SK-N-SH treated with all-trans-retinoic acid at 6 μM for 48 hours (cell line): Measurements from ENCODE around the gene CCDC174.

Experiments
- ATAC-seq: fragments of 200-7000 bp; cut with Tn5 transposase; 3 replicates; pipeline ENCODE4 v1.9.1; 2020; ENCODE audit warnings: mild to moderate bottlenecking, moderate library complexity
- ARNTL ChIP-seq: fragments of 450-650 bp; formaldehyde crosslinking; IDR thresholded peaks from 2 replicates; pipeline ENCODE4 v1.5.0; 2020; ENCODE audit warnings: low read depth, mild to moderate bottlenecking, moderate library complexity, borderline replicate concordance
- BACH2 ChIP-seq: fragments of 250-450 bp; sonication (Bioruptor Pico); IDR thresholded peaks from 2 replicates; pipeline ENCODE4 v1.9.0; 2021; ENCODE audit warnings: mild to moderate bottlenecking, borderline replicate concordance
- CSDC2 ChIP-seq: fragments of 250-450 bp; sonication (Bioruptor Pico); IDR thresholded peaks from 2 replicates; pipeline ENCODE4 v1.5.0; 2020; ENCODE audit warnings: mild to moderate bottlenecking, moderate library complexity
- ESRRG ChIP-seq: fragments of 250-450 bp; sonication (Bioruptor Pico); IDR thresholded peaks from 2 replicates; pipeline ENCODE4 v1.6.1; 2021; ENCODE audit warnings: mild to moderate bottlenecking
- GLIS3 ChIP-seq: fragments of 250-450 bp; sonication (Bioruptor Pico); IDR thresholded peaks from 2 replicates; pipeline ENCODE4 v1.5.0; 2020; ENCODE audit warnings: mild to moderate bottlenecking, moderate library complexity
- ISL1 ChIP-seq: fragments of 250-450 bp; sonication (Bioruptor Pico); IDR thresholded peaks from 2 replicates; pipeline ENCODE4 v2.1.2; 2022; ENCODE audit warnings: mild to moderate bottlenecking, moderate library complexity
- OSR1 ChIP-seq: fragments of 250-450 bp; sonication (Bioruptor Pico); IDR thresholded peaks from 2 replicates; pipeline ENCODE4 v1.8.0; 2022; ENCODE audit warnings: moderate library complexity, mild to moderate bottlenecking, inconsistent platforms
- PPARA ChIP-seq: fragments of 250-450 bp; sonication (Bioruptor Pico); IDR thresholded peaks from 2 replicates; pipeline ENCODE4 v1.5.0; 2020; ENCODE audit warnings: mild to moderate bottlenecking, borderline replicate concordance
- RARB ChIP-seq: fragments of 250-450 bp; sonication (Bioruptor Pico); IDR thresholded peaks from 2 replicates; pipeline ENCODE4 v1.8.0; 2021; ENCODE audit warnings: mild to moderate bottlenecking, moderate library complexity
- SNAI2 ChIP-seq: fragments of 250-450 bp; sonication (Bioruptor Pico); IDR thresholded peaks from 2 replicates; pipeline ENCODE4 v1.5.0; 2020; ENCODE audit warnings: mild to moderate bottlenecking, moderate library complexity
- TCF4 ChIP-seq: fragments of 250-450 bp; sonication (Bioruptor Pico); IDR thresholded peaks from 2 replicates; pipeline ENCODE4 v1.8.0; 2021; ENCODE audit warnings: mild to moderate bottlenecking, moderate library complexity, borderline replicate concordance
- TOX ChIP-seq: fragments of 250-450 bp; sonication (Bioruptor Pico); IDR thresholded peaks from 2 replicates; pipeline ENCODE4 v1.8.0; 2021; ENCODE audit warnings: mild to moderate bottlenecking, moderate library complexity, borderline replicate concordance
- ZC3H10 ChIP-seq: fragments of 250-450 bp; sonication (Bioruptor Pico); IDR thresholded peaks from 2 replicates; pipeline ENCODE4 v1.5.1; 2021; ENCODE audit warnings: mild to moderate bottlenecking, moderate library complexity
- ZFP3 ChIP-seq: fragments of 250-450 bp; sonication (Bioruptor Pico); IDR thresholded peaks from 2 replicates; pipeline ENCODE4 v1.5.0; 2020; ENCODE audit warnings: mild to moderate bottlenecking, moderate library complexity
- ZFP30 ChIP-seq: fragments of 450-650 bp; formaldehyde crosslinking; IDR thresholded peaks from 2 replicates; pipeline ENCODE4 v1.5.0; 2022; ENCODE audit warnings: mild to moderate bottlenecking, moderate library complexity
- ZNF565 ChIP-seq: fragments of 450-650 bp; formaldehyde crosslinking; conservative IDR thresholded peaks from 2 replicates; pipeline ENCODE4 v1.5.0; 2020; ENCODE audit warnings: low read depth, mild to moderate bottlenecking, moderate library complexity
- ZNF70 ChIP-seq: fragments of 450-650 bp; formaldehyde crosslinking; IDR thresholded peaks from 2 replicates; pipeline ENCODE4 v1.5.0; 2020; ENCODE audit warnings: mild to moderate bottlenecking, moderate library complexity
- ZNF8 ChIP-seq: fragments of 450-650 bp; formaldehyde crosslinking; IDR thresholded peaks from 2 replicates; pipeline ENCODE4 v1.5.0; 2020; ENCODE audit warnings: mild to moderate bottlenecking, moderate library complexity
- TF ChIP-seq, protein P1 (sequence below): fragments of 250-450 bp; sonication (Bioruptor Pico); IDR thresholded peaks from 2 replicates; pipeline ENCODE4 v1.8.0; 2020; ENCODE audit warnings: mild to moderate bottlenecking, moderate library complexity, borderline replicate concordance
- TF ChIP-seq, protein P2 (sequence below): fragments of 250-450 bp; sonication (Bioruptor Pico); IDR thresholded peaks from 2 replicates; pipeline ENCODE4 v1.5.1; 2021; ENCODE audit warnings: mild to moderate bottlenecking, moderate library complexity
- TF ChIP-seq, protein P3 (sequence below): fragments of 250-450 bp; sonication (Bioruptor Pico); IDR thresholded peaks from 2 replicates; pipeline ENCODE4 v1.8.0; 2021; ENCODE audit warnings: low read depth, mild to moderate bottlenecking, moderate library complexity, borderline replicate concordance
- TF ChIP-seq, protein P4 (sequence below): fragments of 250-450 bp; sonication (Bioruptor Pico); IDR thresholded peaks from 2 replicates; pipeline ENCODE4 v1.5.1; 2020; ENCODE audit warnings: low read depth, mild to moderate bottlenecking, moderate library complexity

The CCDC174 gene

DNA sequence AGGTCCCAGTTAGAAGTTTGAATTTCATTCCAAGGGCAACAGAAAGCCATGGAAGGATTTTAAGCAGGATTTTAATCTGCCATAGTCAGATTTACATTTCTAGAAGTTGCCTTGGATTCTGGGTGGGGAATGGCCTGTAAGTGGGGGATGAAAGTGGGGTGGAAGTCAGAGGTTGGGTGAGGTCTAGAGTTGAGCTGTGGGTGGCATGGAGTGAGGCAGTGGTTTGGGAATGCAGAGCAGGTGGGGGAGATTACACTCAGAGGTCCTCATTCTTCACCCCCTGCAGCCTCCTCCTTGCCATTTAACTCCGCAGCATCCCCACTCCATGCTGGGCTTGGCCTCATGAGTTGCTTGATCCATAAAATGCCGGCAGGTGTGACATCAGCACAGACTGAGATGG lies 32.0 kb upstream of the CCDC174 start (continued):
- no peak for TF ChIP-seq BACH2

DNA sequence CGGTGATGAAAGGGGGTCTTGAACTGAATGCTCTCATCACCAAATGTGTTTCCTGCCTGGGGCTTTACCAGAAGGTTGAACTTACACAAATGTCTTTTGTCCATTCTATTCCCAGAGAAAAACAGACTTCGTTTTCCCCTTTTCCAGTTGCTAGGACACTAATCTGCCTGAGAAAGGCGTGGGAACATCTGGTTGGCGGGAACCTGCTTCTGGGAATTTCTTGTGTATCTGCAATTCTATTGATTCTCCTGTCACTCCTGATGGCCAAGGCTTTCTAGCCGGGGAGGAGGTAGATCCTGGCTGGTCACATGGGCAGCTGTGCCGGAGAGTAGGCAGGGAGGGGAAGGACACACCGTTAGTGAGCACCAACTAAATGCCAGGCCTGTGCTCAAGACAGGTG lies 31.1 kb upstream of the CCDC174 start:
- no peak for ATAC-seq
- TF ChIP-seq TCF4 (CRISPR knock-in tag) (no peak), BACH2 (no peak)
- TF ChIP-seq, all 23 proteins: peak for 0

DNA sequence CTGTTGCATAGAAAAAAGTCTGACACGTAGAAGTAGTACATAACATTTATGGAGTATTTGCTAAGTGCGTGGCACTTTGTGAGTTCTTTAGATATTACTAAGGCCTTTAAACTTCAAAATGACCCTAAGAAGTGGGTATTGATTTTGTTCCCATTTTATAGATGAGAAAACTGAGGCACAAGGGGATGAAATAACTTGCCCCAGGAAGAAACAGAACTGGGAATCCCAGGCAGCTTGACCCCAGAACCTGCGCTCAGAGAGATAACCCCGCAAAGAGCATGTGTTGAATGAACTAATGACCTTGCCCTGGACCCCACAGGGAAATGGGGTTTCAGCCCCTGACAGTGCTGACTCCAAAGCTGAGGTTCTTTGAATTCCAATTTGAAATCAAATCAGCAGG lies 30.5 kb upstream of the CCDC174 start:
- no peak for TF ChIP-seq ZFP30
- TF ChIP-seq, protein P1, sequence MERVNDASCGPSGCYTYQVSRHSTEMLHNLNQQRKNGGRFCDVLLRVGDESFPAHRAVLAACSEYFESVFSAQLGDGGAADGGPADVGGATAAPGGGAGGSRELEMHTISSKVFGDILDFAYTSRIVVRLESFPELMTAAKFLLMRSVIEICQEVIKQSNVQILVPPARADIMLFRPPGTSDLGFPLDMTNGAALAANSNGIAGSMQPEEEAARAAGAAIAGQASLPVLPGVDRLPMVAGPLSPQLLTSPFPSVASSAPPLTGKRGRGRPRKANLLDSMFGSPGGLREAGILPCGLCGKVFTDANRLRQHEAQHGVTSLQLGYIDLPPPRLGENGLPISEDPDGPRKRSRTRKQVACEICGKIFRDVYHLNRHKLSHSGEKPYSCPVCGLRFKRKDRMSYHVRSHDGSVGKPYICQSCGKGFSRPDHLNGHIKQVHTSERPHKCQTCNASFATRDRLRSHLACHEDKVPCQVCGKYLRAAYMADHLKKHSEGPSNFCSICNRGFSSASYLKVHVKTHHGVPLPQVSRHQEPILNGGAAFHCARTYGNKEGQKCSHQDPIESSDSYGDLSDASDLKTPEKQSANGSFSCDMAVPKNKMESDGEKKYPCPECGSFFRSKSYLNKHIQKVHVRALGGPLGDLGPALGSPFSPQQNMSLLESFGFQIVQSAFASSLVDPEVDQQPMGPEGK (CRISPR knock-in tag) = no peak
- TF ChIP-seq TOX (CRISPR knock-in tag) = no peak
- no peak for TF ChIP-seq ISL1 (CRISPR knock-in tag)
- no peak for TF ChIP-seq ZNF8
- TF ChIP-seq, protein P2, sequence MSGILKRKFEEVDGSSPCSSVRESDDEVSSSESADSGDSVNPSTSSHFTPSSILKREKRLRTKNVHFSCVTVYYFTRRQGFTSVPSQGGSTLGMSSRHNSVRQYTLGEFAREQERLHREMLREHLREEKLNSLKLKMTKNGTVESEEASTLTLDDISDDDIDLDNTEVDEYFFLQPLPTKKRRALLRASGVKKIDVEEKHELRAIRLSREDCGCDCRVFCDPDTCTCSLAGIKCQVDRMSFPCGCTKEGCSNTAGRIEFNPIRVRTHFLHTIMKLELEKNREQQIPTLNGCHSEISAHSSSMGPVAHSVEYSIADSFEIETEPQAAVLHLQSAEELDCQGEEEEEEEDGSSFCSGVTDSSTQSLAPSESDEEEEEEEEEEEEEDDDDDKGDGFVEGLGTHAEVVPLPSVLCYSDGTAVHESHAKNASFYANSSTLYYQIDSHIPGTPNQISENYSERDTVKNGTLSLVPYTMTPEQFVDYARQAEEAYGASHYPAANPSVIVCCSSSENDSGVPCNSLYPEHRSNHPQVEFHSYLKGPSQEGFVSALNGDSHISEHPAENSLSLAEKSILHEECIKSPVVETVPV (CRISPR knock-in tag) = no peak
- TF ChIP-seq RARB = no peak
- no peak for TF ChIP-seq ZFP3
- no peak for TF ChIP-seq ESRRG
- no peak for TF ChIP-seq BACH2
- no peak for TF ChIP-seq ARNTL (CRISPR knock-in tag)
- no peak for ATAC-seq

DNA sequence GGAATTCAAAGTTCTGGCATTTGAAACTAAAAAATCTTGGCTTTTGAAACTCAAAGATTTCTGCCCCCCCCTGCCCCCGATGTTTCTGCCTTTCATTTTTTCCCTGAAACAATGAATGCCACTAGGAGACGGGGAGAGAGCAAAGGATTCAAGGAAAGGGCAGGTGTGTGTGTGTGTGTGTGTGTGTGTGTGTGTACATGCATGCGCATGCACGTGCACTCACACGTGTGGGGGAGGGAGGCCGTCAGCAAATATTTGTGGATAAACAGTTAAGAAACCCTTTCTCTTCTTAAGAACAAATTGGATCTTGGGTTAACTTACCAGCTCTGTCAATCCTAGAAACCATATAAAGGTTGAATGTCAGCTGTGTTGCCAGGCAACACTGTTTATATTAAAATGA lies 29.2 kb upstream of the CCDC174 start:
- TF ChIP-seq ZFP3 (no peak), ZNF70 (CRISPR knock-in tag) (no peak), ZC3H10 (CRISPR knock-in tag) (no peak), GLIS3 (CRISPR knock-in tag) (no peak), ZFP30 (no peak), BACH2 (no peak), TCF4 (CRISPR knock-in tag) (no peak), ZNF8 (no peak), ESRRG (no peak), OSR1 (CRISPR knock-in tag) (no peak), SNAI2 (CRISPR knock-in tag) (no peak), RARB (no peak), PPARA (CRISPR knock-in tag) (no peak)
- TF ChIP-seq, protein P3, sequence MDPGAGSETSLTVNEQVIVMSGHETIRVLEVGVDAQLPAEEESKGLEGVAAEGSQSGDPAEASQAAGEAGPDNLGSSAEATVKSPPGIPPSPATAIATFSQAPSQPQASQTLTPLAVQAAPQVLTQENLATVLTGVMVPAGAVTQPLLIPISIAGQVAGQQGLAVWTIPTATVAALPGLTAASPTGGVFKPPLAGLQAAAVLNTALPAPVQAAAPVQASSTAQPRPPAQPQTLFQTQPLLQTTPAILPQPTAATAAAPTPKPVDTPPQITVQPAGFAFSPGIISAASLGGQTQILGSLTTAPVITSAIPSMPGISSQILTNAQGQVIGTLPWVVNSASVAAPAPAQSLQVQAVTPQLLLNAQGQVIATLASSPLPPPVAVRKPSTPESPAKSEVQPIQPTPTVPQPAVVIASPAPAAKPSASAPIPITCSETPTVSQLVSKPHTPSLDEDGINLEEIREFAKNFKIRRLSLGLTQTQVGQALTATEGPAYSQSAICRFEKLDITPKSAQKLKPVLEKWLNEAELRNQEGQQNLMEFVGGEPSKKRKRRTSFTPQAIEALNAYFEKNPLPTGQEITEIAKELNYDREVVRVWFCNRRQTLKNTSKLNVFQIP (CRISPR knock-in tag) = no peak
- TF ChIP-seq, all 23 proteins: peak for 0
- ATAC-seq = no peak

DNA sequence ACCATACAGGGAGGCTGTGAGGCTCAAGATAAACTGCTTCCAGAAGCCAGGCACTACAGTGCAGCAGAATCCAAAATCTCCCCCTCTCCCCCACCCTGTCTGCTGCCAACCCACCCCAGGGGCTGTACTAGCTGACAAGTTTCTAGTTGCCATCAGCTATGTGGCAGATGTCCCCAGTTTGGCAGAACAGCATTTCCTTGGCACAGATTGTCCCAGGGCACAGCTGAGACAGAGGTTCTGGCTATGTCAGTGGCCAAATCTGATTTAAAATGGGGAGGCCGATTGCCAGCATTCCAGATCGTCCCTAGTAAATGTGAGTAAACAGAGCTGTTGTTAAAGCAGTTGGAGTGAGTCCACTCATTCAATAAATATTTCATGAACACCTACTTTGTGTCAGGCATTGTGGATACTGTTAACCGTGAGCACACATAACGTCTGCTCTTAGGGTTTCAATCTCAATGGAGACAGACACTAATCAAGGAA lies 28.0 kb upstream of the CCDC174 start:
- TF ChIP-seq ZC3H10 (CRISPR knock-in tag) (no peak), TCF4 (CRISPR knock-in tag) (no peak), ISL1 (CRISPR knock-in tag) (no peak), ZFP3 (no peak), BACH2 (no peak)
- TF ChIP-seq, all 23 proteins: peak for 0
- no peak for ATAC-seq

DNA sequence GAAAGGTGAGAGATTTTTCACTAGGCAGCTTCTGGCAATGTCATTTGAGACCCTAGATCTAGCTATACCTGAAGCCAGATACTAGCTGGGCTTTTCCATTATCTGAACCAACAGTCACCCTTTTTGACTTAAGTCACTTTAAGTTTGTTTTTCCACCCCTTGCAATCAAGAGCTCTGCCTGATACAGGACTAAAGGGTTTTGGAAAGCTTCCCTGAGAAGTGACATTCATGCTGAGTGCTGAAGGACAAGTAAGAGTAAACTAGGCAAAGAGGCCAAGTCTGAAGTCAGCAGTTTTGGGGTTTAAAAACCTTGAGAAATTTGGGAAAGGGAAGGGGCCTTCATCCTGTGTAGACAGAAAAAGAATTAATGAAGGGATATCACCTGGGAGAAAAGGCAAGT lies 27.1 kb upstream of the CCDC174 start:
- TF ChIP-seq ZFP30 (no peak), GLIS3 (CRISPR knock-in tag) (no peak), ZNF70 (CRISPR knock-in tag) (no peak), ISL1 (CRISPR knock-in tag) (no peak), CSDC2 (CRISPR knock-in tag) (no peak), ZNF565 (no peak)
- TF ChIP-seq, all 23 proteins: peak for 0
- ATAC-seq = no peak

DNA sequence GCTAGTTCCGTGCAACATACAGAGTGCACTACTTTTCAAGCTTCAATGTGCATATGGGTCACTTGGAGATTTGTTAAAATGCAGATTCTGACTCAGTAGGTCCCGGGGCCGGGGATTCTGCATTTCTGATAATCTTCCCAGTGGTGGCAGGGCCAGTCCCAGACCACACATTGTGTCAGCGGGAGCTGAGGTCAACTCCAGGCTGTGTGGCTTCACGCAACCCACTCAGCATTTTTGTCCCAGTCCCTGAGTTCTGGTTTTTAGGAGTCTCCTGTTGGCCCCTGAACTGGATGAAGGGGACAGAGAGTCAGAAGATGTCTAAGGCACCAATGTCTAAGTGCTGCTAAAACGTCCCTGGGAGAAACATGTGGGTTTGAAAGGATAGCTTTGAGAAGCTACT lies 26.1 kb upstream of the CCDC174 start:
- TF ChIP-seq, protein P4, sequence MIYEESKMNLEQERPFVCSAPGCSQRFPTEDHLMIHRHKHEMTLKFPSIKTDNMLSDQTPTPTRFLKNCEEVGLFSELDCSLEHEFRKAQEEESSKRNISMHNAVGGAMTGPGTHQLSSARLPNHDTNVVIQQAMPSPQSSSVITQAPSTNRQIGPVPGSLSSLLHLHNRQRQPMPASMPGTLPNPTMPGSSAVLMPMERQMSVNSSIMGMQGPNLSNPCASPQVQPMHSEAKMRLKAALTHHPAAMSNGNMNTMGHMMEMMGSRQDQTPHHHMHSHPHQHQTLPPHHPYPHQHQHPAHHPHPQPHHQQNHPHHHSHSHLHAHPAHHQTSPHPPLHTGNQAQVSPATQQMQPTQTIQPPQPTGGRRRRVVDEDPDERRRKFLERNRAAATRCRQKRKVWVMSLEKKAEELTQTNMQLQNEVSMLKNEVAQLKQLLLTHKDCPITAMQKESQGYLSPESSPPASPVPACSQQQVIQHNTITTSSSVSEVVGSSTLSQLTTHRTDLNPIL (CRISPR knock-in tag) = no peak
- TF ChIP-seq, protein P3 (CRISPR knock-in tag) = no peak
- TF ChIP-seq ISL1 (CRISPR knock-in tag) (no peak), ZFP3 (no peak), PPARA (CRISPR knock-in tag) (no peak)
- no peak for ATAC-seq
